H9 (cell line): Measurements from ENCODE around the gene DNAH1. TPM values are rescaled to one million over a fixed set of nuclear protein-coding genes. Genes with fewer than 3 reads are reported as not detected.

Experiments
- DNase-seq: peaks from one replicate; pipeline ENCODE4 v3.0.0-alpha.2; 2017
- H2AFZ ChIP-seq: one replicate; pipeline ENCODE4 v1.6.1; 2013; ENCODE audit warnings: mild to moderate bottlenecking, low read length, control low read depth, moderate library complexity
- H2AK5ac ChIP-seq: 2 replicates; pipeline ENCODE4 v1.6.1; 2013; ENCODE audit warnings: low read length, control low read depth, mixed read lengths; ENCODE audit not compliant: insufficient read length
- H2BK120ac ChIP-seq: one replicate; pipeline ENCODE4 v1.6.1; 2013; ENCODE audit warnings: low read depth, mild to moderate bottlenecking, low read length, control low read depth, inconsistent platforms; ENCODE audit not compliant: poor library complexity, severe bottlenecking
- H2BK12ac ChIP-seq: 2 replicates; pipeline ENCODE4 v1.6.1; 2013; ENCODE audit warnings: low read length, control low read depth, mixed read lengths, low read depth; ENCODE audit not compliant: insufficient read length
- H2BK15ac ChIP-seq: 2 replicates; pipeline ENCODE4 v1.6.1; 2013; ENCODE audit warnings: low read depth, low read length, control low read depth
- H2BK20ac ChIP-seq: one replicate; pipeline ENCODE4 v1.6.1; 2013; ENCODE audit warnings: low read depth, mild to moderate bottlenecking, low read length, control low read depth, inconsistent platforms; ENCODE audit not compliant: poor library complexity, severe bottlenecking
- H2BK5ac ChIP-seq: 2 replicates; pipeline ENCODE4 v1.6.1; 2013; ENCODE audit warnings: low read length, control low read depth, mixed read lengths; ENCODE audit not compliant: insufficient read length
- H3K14ac ChIP-seq: 2 replicates; pipeline ENCODE4 v1.6.1; 2013; ENCODE audit warnings: low read length, control low read depth; ENCODE audit not compliant: insufficient read depth
- H3K18ac ChIP-seq: 2 replicates; pipeline ENCODE4 v1.6.1; 2013; ENCODE audit warnings: low read depth, mild to moderate bottlenecking, mixed read lengths, low read length, control low read depth; ENCODE audit not compliant: insufficient read length
- H3K23ac ChIP-seq: 2 replicates; pipeline ENCODE4 v1.6.1; 2013; ENCODE audit warnings: low read length, control low read depth, mixed read lengths, low read depth; ENCODE audit not compliant: insufficient read length
- H3K23me2 ChIP-seq: 2 replicates; pipeline ENCODE4 v1.6.1; 2013; ENCODE audit warnings: low read depth, mild to moderate bottlenecking, mixed read lengths, low read length, control low read depth; ENCODE audit not compliant: insufficient read length, poor library complexity, severe bottlenecking
- H3K27ac ChIP-seq: 2 replicates; pipeline ENCODE4 v1.5.1; 2013; ENCODE audit warnings: low read length, control low read depth, mixed read lengths, low read depth; ENCODE audit not compliant: insufficient read length
- H3K27me3 ChIP-seq: 2 replicates; pipeline ENCODE4 v1.6.1; 2013; ENCODE audit warnings: low read length, control low read depth, inconsistent platforms; ENCODE audit not compliant: insufficient read depth
- H3K4ac ChIP-seq: 2 replicates; pipeline ENCODE4 v1.6.1; 2013; ENCODE audit warnings: low read depth, mild to moderate bottlenecking, control low read depth, inconsistent platforms, low read length, moderate library complexity
- H3K4me1 ChIP-seq: 2 replicates; pipeline ENCODE4 v1.6.1; 2013; ENCODE audit warnings: low read length, control low read depth, inconsistent platforms; ENCODE audit not compliant: insufficient read depth
- H3K4me2 ChIP-seq: 2 replicates; pipeline ENCODE4 v1.6.1; 2013; ENCODE audit warnings: low read length, control low read depth, mixed read lengths; ENCODE audit not compliant: insufficient read length, insufficient read depth
- H3K56ac ChIP-seq: 2 replicates; pipeline ENCODE4 v1.6.1; 2013; ENCODE audit warnings: low read depth, mild to moderate bottlenecking, mixed read lengths, low read length, control low read depth; ENCODE audit not compliant: insufficient read length
- H3K79me1 ChIP-seq: 2 replicates; pipeline ENCODE4 v1.6.1; 2013; ENCODE audit warnings: low read depth, mild to moderate bottlenecking, moderate library complexity, low read length, control low read depth, inconsistent platforms; ENCODE audit not compliant: insufficient read depth, poor library complexity, severe bottlenecking
- H3K79me2 ChIP-seq: 2 replicates; pipeline ENCODE4 v1.6.1; 2013; ENCODE audit warnings: low read length, control low read depth, inconsistent platforms; ENCODE audit not compliant: insufficient read depth
- H3K9ac ChIP-seq: 2 replicates; pipeline ENCODE4 v1.6.1; 2013; ENCODE audit warnings: low read length, control low read depth, mixed read lengths; ENCODE audit not compliant: insufficient read length; ENCODE audit errors: extremely low read depth
- H3K9me3 ChIP-seq: one replicate; pipeline ENCODE4 v1.6.1; 2013; ENCODE audit warnings: low read depth, low read length, inconsistent platforms; ENCODE audit not compliant: control insufficient read depth
- H3T11ph ChIP-seq: one replicate; pipeline ENCODE4 v1.6.1; 2013; ENCODE audit warnings: mild to moderate bottlenecking, low read length, control low read depth, inconsistent platforms
- H4K20me1 ChIP-seq: one replicate; pipeline ENCODE4 v1.6.1; 2013; ENCODE audit not compliant: control insufficient read depth, insufficient read length, insufficient read depth
- H4K5ac ChIP-seq: 2 replicates; pipeline ENCODE4 v1.6.1; 2013; ENCODE audit warnings: low read depth, mild to moderate bottlenecking, mixed read lengths, low read length, control low read depth; ENCODE audit not compliant: insufficient read length
- H4K8ac ChIP-seq: replicated peaks from 2 replicates; pipeline ENCODE4 v1.6.1; 2013; ENCODE audit warnings: low read length, control low read depth, mixed read lengths, low read depth; ENCODE audit not compliant: insufficient read length
- H4K91ac ChIP-seq: 2 replicates; pipeline ENCODE4 v1.6.1; 2013; ENCODE audit warnings: low read depth, mild to moderate bottlenecking, moderate library complexity, mixed read lengths, low read length, control low read depth; ENCODE audit not compliant: insufficient read length
- H3K27ac Mint-ChIP-seq, 3 experiments: 2 replicates in 2 of 3; 3 replicates in 1 of 3; pipeline ENCODE4 v1.8.0; 2020 to 2021; ENCODE audit warnings: mixed read lengths in 3 of 3, mild to moderate bottlenecking in 1 of 3, moderate library complexity in 1 of 3
- H3K27me3 Mint-ChIP-seq: 2 replicates; pipeline ENCODE4 v1.8.0; 2021; ENCODE audit warnings: low read depth, mild to moderate bottlenecking, moderate library complexity, mixed read lengths
- H3K36me3 Mint-ChIP-seq, 3 experiments: 2 replicates in 2 of 3; 3 replicates in 1 of 3; pipeline ENCODE4 v1.8.0; 2020 to 2021; ENCODE audit warnings: low read depth in 3 of 3, mixed read lengths in 3 of 3; ENCODE audit not compliant: insufficient read depth in 1 of 3
- H3K4me1 Mint-ChIP-seq, 2 experiments: 2 replicates each; pipeline ENCODE4 v1.8.0; 2020; ENCODE audit warnings: mixed read lengths in 2 of 2
- H3K4me3 Mint-ChIP-seq, 2 experiments: 2 replicates in 1 of 2; 3 replicates in 1 of 2; pipeline ENCODE4 v1.8.0; 2020 to 2021; ENCODE audit warnings: mild to moderate bottlenecking in 2 of 2, mixed read lengths in 2 of 2, moderate library complexity in 1 of 2
- H3K9me3 Mint-ChIP-seq, 2 experiments: 2 replicates in 1 of 2; 3 replicates in 1 of 2; pipeline ENCODE4 v1.8.0; 2020; ENCODE audit warnings: mild to moderate bottlenecking in 2 of 2, mixed read lengths in 2 of 2, moderate library complexity in 1 of 2
- WGBS: extraction: QIAGEN DNeasy Blood & Tissue Kit; methylation state at CpG from one replicate; pipeline ENCODE4 v1.1.7; 2013; ENCODE audit warnings: missing lambda C conversion rate, low lambda C conversion rate, mixed read lengths; ENCODE audit not compliant: insufficient read length; ENCODE audit errors: extremely low coverage; 5-methylcytosine and 5-hydroxymethylcytosine counted together
- total RNA-seq: library from RNA; stranded (reverse); gene quantifications from 2 replicates; pipeline ENCODE4 v1.2.1, GENCODE V29; 2021
- TF ChIP-seq, protein P1 (sequence below): fragments of 200-600 bp; sonication (generic); conservative IDR thresholded peaks from 3 replicates; pipeline ENCODE4 v1.8.0; 2021; ENCODE audit warnings: antibody characterized with exemption, mild to moderate bottlenecking

The DNAH1 gene
- total RNA-seq, 1 experiment from 2014 or later: 2.0 TPM

DNA sequence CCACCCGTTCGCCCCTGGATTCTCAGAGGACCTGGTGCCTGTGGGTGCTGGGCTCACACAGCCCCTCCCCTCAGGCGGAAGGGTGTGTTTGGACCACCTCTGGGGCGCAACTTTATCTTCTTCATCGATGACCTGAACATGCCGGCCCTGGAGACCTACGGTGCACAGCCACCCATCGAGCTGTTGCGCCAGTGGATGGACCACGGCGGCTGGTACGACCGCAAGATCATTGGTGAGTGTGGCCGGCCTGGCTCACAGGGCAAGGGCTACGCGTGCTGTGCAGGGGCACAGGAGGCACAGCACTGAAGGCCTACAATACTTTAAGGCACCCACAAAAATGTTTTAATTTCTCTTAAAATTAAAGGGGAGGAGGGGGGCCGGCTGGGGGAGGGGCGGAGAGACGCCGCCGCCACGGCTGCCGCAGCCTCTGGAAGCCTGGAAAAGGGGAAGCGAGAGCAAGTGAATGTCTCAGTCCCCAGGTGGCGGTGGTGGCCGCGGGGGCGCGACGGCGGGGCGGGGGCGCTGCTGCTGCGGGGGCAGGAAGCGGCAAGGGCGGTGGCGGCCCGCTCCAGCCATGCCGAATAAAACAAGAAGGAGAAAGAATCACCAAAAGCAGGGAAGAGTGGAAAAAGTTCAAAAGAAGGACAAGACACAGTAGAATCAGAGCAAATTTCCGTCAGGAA, 56.8 kb downstream of the DNAH1 start:
- no peak overlapping the region for H2BK12ac ChIP-seq
- no peak overlapping the region for H2AK5ac ChIP-seq
- Mint-ChIP-seq H3K36me3 (no peaks in the 10 kb centered on the region), H3K27me3 (peaks cover 41% of the 10 kb centered on the region), H3K4me1 (peaks cover 26 to 30% of the 10 kb centered on the region in 2 experiments), H3K9me3 (no peaks in the 10 kb centered on the region), H3K4me3 (peak overlapping the region; percentile 34 to 57), H3K27ac (no peak overlapping the region; a peak in 1 of 7 replicates)
- no peaks in the 10 kb centered on the region for H3K9me3 ChIP-seq
- no peaks in the 10 kb centered on the region for H3K79me1 ChIP-seq
- no peaks in the 10 kb centered on the region for H3K79me2 ChIP-seq
- H3K27ac ChIP-seq: no peak overlapping the region
- no peak overlapping the region for H4K8ac ChIP-seq
- no peaks in the 10 kb centered on the region for H4K20me1 ChIP-seq
- no peak overlapping the region for H3K9ac ChIP-seq
- peaks cover 2% of the 10 kb centered on the region; the same call in 1 of the 2 replicates for H3K4me1 ChIP-seq
- no peak overlapping the region for H3T11ph ChIP-seq
- H3K56ac ChIP-seq: no peak overlapping the region
- H2BK15ac ChIP-seq: no peak overlapping the region
- H2BK20ac ChIP-seq: no peak overlapping the region
- no peak overlapping the region for H4K91ac ChIP-seq
- WGBS: no CpG with 5 or more reads among the region's 40 CpGs
- peak overlapping the region; percentile 28 for H3K4me2 ChIP-seq
- no peaks in the 10 kb centered on the region for H3K27me3 ChIP-seq
- H3K14ac ChIP-seq: peak overlapping the region; percentile 17; the same call in 1 of the 2 replicates
- peak; percentile 72 for DNase-seq
- no peaks in the 10 kb centered on the region for H3K23me2 ChIP-seq
- no peak overlapping the region for H2AFZ ChIP-seq
- H3K23ac ChIP-seq: no peak overlapping the region
- H3K4ac ChIP-seq: no peak overlapping the region
- no peak overlapping the region for H2BK5ac ChIP-seq
- no peak overlapping the region for H4K5ac ChIP-seq
- H2BK120ac ChIP-seq: no peak overlapping the region
- H3K18ac ChIP-seq: no peak overlapping the region
- TF ChIP-seq, protein P1, sequence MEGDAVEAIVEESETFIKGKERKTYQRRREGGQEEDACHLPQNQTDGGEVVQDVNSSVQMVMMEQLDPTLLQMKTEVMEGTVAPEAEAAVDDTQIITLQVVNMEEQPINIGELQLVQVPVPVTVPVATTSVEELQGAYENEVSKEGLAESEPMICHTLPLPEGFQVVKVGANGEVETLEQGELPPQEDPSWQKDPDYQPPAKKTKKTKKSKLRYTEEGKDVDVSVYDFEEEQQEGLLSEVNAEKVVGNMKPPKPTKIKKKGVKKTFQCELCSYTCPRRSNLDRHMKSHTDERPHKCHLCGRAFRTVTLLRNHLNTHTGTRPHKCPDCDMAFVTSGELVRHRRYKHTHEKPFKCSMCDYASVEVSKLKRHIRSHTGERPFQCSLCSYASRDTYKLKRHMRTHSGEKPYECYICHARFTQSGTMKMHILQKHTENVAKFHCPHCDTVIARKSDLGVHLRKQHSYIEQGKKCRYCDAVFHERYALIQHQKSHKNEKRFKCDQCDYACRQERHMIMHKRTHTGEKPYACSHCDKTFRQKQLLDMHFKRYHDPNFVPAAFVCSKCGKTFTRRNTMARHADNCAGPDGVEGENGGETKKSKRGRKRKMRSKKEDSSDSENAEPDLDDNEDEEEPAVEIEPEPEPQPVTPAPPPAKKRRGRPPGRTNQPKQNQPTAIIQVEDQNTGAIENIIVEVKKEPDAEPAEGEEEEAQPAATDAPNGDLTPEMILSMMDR: peak; percentile 44; the same call in 2 of the 3 replicates
